ENCODE measurements around the gene STAG1.

DNA sequence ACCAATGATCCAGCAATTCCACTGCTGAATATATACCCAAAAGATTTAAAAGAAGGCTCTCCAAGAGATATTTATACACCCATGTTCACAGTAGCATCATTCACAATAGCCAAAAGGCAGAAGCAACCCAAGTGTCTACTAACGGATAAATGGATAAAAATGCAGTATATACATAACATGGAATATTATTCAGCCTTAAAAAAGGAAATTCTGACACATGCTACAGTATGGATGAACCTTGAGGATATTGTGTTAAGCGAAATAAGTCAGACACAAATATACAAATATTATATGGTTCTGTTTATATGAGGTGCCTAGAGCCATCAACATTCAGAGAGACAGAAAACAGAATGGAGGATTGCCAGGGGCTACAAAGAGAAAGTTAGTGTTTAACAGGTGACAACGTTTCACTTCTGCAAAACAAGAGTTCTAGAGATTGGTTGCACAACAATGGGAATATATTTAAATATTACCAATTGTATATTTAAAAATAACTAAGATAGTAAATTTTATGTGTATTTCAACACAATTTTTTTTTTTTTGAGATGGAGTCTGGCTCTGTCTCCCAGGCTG lies 69.4 kb downstream of the STAG1 start:
- TF ChIP-seq TAF1 (conservative IDR thresholded peaks at IDR 0.05) (no peak), JUND (IDR thresholded peaks at IDR 0.05) (no peak), HNF4G (IDR thresholded peaks at IDR 0.05) (no peak), RAD21 (IDR thresholded peaks at IDR 0.05) (no peak), YY1 (IDR thresholded peaks at IDR 0.05) (no peak), FOXA1 (IDR thresholded peaks at IDR 0.05) (no peak), EGR1 (IDR thresholded peaks at IDR 0.05; ENCODE audit: low read depth in 2 of 2) (no peak), HNF4A (conservative IDR thresholded peaks at IDR 0.05) (no peak), GABPA (IDR thresholded peaks at IDR 0.05 in 1 of 2, conservative IDR thresholded peaks at IDR 0.05 in 1 of 2) (no peak)
- TF ChIP-seq, protein P1, sequence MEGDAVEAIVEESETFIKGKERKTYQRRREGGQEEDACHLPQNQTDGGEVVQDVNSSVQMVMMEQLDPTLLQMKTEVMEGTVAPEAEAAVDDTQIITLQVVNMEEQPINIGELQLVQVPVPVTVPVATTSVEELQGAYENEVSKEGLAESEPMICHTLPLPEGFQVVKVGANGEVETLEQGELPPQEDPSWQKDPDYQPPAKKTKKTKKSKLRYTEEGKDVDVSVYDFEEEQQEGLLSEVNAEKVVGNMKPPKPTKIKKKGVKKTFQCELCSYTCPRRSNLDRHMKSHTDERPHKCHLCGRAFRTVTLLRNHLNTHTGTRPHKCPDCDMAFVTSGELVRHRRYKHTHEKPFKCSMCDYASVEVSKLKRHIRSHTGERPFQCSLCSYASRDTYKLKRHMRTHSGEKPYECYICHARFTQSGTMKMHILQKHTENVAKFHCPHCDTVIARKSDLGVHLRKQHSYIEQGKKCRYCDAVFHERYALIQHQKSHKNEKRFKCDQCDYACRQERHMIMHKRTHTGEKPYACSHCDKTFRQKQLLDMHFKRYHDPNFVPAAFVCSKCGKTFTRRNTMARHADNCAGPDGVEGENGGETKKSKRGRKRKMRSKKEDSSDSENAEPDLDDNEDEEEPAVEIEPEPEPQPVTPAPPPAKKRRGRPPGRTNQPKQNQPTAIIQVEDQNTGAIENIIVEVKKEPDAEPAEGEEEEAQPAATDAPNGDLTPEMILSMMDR (IDR thresholded peaks at IDR 0.05; ENCODE audit: low read depth, low read length, missing input control): no peak
- TF ChIP-seq, protein P2, sequence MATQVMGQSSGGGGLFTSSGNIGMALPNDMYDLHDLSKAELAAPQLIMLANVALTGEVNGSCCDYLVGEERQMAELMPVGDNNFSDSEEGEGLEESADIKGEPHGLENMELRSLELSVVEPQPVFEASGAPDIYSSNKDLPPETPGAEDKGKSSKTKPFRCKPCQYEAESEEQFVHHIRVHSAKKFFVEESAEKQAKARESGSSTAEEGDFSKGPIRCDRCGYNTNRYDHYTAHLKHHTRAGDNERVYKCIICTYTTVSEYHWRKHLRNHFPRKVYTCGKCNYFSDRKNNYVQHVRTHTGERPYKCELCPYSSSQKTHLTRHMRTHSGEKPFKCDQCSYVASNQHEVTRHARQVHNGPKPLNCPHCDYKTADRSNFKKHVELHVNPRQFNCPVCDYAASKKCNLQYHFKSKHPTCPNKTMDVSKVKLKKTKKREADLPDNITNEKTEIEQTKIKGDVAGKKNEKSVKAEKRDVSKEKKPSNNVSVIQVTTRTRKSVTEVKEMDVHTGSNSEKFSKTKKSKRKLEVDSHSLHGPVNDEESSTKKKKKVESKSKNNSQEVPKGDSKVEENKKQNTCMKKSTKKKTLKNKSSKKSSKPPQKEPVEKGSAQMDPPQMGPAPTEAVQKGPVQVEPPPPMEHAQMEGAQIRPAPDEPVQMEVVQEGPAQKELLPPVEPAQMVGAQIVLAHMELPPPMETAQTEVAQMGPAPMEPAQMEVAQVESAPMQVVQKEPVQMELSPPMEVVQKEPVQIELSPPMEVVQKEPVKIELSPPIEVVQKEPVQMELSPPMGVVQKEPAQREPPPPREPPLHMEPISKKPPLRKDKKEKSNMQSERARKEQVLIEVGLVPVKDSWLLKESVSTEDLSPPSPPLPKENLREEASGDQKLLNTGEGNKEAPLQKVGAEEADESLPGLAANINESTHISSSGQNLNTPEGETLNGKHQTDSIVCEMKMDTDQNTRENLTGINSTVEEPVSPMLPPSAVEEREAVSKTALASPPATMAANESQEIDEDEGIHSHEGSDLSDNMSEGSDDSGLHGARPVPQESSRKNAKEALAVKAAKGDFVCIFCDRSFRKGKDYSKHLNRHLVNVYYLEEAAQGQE (IDR thresholded peaks at IDR 0.05): no peak
- TF ChIP-seq, protein P3, sequence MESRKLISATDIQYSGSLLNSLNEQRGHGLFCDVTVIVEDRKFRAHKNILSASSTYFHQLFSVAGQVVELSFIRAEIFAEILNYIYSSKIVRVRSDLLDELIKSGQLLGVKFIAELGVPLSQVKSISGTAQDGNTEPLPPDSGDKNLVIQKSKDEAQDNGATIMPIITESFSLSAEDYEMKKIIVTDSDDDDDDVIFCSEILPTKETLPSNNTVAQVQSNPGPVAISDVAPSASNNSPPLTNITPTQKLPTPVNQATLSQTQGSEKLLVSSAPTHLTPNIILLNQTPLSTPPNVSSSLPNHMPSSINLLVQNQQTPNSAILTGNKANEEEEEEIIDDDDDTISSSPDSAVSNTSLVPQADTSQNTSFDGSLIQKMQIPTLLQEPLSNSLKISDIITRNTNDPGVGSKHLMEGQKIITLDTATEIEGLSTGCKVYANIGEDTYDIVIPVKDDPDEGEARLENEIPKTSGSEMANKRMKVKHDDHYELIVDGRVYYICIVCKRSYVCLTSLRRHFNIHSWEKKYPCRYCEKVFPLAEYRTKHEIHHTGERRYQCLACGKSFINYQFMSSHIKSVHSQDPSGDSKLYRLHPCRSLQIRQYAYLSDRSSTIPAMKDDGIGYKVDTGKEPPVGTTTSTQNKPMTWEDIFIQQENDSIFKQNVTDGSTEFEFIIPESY (IDR thresholded peaks at IDR 0.05): no peak
- TF ChIP-seq, protein P4, sequence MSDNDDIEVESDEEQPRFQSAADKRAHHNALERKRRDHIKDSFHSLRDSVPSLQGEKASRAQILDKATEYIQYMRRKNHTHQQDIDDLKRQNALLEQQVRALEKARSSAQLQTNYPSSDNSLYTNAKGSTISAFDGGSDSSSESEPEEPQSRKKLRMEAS (IDR thresholded peaks at IDR 0.05): no peak
- TF ChIP-seq, protein P5, sequence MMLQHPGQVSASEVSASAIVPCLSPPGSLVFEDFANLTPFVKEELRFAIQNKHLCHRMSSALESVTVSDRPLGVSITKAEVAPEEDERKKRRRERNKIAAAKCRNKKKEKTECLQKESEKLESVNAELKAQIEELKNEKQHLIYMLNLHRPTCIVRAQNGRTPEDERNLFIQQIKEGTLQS (IDR thresholded peaks at IDR 0.05): no peak
